Colon (tissue), 2 donors: ENCODE results near the gene GAP43.

Experiments
- FAIRE-seq: peaks from 2 replicates; lab custom pipeline; 2012; peaks lifted over from hg19 to GRCh38; lab: Jason Lieb, UNC
- donor health status: control.
- donor health status: control.

The GAP43 gene

DNA sequence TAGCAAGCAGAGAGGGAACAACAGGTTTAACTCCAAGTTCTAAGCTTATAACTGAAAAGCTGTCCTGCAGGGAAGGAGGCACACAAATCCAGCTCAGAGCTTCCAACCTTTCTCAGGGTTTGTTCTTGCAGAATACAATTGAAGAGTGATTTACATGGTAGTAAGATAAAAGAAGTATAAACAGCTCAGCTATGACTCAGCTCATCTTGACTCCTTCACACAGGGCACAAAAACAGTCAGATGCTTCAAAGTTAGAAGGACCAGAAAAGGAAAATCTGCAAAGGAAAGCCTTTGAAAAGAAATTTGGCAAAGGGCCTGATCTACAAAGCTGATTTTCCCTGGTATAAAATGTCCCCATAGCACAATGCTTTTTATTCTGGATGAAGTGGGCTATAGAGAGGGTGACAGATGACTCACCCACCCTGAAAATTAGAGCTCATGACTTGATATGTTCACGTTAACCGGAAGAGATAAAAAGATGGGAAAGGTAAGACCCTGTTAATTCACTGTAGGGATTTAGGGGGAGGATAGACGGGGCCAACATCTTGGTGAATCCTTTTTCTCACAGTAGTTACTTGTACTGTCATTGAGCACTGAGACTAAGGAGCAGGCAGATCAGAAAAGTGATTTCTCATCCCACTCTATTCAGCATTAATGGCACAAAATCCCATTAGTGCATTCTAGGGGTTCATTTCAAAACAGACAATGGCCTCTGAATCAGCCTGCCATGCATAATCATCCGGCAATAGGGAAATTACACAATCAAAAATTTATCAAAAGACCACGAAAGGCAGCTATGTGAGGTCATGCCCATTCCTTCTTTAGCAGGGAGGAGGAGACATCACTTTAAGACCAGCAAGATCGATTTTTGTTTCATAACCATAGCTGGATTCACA lies 143.5 kb downstream of the GAP43 start:
- no peak for FAIRE-seq

DNA sequence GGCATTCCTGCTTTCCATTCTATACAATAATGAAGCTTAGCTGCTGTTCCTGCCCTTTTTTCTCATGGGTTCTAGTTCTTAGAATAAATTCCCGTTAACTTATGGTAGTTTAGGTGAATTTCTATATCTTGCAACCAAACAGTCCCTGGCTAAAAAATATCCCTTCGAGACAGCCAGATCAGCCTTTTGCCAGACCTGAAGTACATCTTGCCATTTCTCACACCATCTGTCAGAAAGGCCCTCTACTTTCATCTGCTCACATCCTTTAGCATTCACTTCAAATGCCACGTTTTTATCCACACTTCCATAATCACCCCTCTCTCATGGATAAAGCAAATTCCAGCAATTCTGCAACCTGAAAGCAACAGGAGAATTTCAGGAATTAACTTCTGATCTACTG lies 145.4 kb downstream of the GAP43 start:
- no peak for FAIRE-seq
